HepG2 (cell line): ENCODE measurements around the gene CHMP1A. TPM values are rescaled to one million over a fixed set of nuclear protein-coding genes. Genes with fewer than 3 reads are reported as not detected.

ENCODE experiments used
- GRHL1 ChIP-seq: sonication (generic); formaldehyde crosslinking; conservative IDR thresholded peaks from 2 replicates; pipeline ENCODE4 v1.8.0; 2022; ENCODE audit warnings: missing genetic modification reagents
- KLF11 ChIP-seq: IDR thresholded peaks from 2 replicates; pipeline ENCODE4 v1.6.1; 2016; ENCODE audit warnings: missing compliant biosample characterization
- KMT2A ChIP-seq: sonication (generic); formaldehyde crosslinking; IDR thresholded peaks from 2 replicates; pipeline ENCODE4 v1.4.0; 2020; ENCODE audit warnings: missing genetic modification reagents
- ZNF468 ChIP-seq: sonication (generic); formaldehyde crosslinking; IDR thresholded peaks from 2 replicates; pipeline ENCODE4 v1.8.0; 2022; ENCODE audit warnings: mild to moderate bottlenecking, moderate library complexity, missing genetic modification reagents
- polyA plus RNA-seq, 8 experiments: library from polyadenylated mRNA; depleted of rRNA in 3 of 8; stranded (reverse) in 7 of 8; unstranded in 1 of 8; fragments of >200 nt; fragmentation: Illumina TruSeq in 4 of 8; extraction: Trizol in 4 of 8; gene quantifications; 2 replicates each; pipeline versions ENCODE4 v1.2.1 to v1.2.3, GENCODE V29; 2011 to 2016; ENCODE audit warnings: low read depth in 4 of 8, missing spikeins in 1 of 8, mixed read lengths in 1 of 8; ENCODE audit not compliant: insufficient read depth in 1 of 8
- total RNA-seq, 5 experiments: library from RNA; depleted of rRNA; stranded (reverse); fragments of >200 nt; fragmentation: Illumina TruSeq; extraction: Trizol; gene quantifications; 2 replicates each; pipeline ENCODE4 v1.2.3, GENCODE V29; 2016; ENCODE audit warnings: low read depth in 1 of 5
- TF ChIP-seq, protein P1 (sequence below), 2 experiments: sonication (generic) in 1 of 2; formaldehyde crosslinking in 1 of 2; IDR thresholded peaks; 2 replicates each; pipeline versions ENCODE4 v1.4.0 to v1.6.1; 2016 to 2020; ENCODE audit warnings: borderline replicate concordance in 1 of 2, low read depth in 1 of 2, mild to moderate bottlenecking in 1 of 2, missing genetic modification reagents in 1 of 2
- TF ChIP-seq, protein P2 (sequence below): sonication (generic); formaldehyde crosslinking; IDR thresholded peaks from 2 replicates; pipeline ENCODE4 v1.5.0; 2020; ENCODE audit warnings: mild to moderate bottlenecking, missing genetic modification reagents, borderline replicate concordance

Gene CHMP1A
- total and polyA plus RNA-seq, 2 of the 13 experiments (the other 11 are each of a cell fraction or from before 2014, with no cell fraction given), result 69.4 to 73.3 TPM

DNA sequence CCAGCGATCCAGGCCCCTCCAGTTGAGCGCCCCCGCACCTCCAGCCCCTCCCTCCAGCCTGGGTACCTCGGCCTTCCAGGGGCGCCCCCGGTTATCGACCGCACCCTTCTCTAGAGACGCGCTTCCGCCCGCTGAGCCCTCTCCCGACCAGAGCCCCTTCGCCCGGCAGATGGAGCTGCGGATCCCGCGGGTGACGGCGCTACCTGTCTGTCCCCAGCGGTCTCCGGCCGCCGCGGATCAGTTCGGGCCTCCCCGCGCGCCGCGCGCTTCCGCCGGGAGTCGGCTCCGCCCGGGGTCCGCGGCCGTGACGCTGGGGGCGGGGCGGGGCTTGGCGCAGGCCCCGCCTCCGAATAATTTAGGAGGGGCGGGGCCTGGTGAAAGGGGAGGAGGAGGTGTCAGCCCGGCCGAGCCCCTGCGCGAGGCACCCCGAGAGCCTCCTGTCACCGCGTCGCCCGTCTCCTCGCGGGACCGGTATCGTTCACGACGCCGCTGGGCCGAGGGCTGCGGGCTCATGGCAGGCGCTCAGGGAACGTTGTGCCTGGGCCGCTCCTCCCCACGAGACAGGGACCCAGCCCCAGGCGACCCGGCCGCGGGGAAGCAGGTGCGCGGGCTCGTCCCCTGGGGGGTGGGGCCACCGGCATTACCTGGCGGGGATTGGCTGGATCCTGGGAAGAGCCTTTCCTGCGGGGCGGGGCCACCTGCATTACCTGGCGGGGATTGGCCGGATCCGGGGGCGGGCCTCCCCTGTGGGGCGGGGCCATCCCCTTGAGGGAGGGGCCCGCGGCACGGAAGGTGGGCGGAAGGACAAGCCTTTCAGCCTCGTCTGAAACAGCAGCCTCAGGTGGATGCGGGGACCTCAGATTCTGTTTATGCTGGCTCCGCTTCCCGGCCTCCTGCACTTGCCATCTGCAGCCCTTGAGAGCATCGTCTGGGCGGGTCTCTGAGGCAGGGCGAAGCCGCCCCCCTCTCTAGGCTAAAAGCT is 44.2 kb upstream of the CHMP1A start, which contains the start of gene SPATA2L (continued):
- TF ChIP-seq, protein P1, sequence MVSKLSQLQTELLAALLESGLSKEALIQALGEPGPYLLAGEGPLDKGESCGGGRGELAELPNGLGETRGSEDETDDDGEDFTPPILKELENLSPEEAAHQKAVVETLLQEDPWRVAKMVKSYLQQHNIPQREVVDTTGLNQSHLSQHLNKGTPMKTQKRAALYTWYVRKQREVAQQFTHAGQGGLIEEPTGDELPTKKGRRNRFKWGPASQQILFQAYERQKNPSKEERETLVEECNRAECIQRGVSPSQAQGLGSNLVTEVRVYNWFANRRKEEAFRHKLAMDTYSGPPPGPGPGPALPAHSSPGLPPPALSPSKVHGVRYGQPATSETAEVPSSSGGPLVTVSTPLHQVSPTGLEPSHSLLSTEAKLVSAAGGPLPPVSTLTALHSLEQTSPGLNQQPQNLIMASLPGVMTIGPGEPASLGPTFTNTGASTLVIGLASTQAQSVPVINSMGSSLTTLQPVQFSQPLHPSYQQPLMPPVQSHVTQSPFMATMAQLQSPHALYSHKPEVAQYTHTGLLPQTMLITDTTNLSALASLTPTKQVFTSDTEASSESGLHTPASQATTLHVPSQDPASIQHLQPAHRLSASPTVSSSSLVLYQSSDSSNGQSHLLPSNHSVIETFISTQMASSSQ (IDR thresholded peaks at IDR 0.05; ENCODE audit: low read depth), result no peak
- TF ChIP-seq, protein P1 (CRISPR knock-in tag; IDR thresholded peaks at IDR 0.05; ENCODE audit: borderline replicate concordance), result peak; percentile 72; the same call in 1 of the 2 replicates
- TF ChIP-seq, protein P2, sequence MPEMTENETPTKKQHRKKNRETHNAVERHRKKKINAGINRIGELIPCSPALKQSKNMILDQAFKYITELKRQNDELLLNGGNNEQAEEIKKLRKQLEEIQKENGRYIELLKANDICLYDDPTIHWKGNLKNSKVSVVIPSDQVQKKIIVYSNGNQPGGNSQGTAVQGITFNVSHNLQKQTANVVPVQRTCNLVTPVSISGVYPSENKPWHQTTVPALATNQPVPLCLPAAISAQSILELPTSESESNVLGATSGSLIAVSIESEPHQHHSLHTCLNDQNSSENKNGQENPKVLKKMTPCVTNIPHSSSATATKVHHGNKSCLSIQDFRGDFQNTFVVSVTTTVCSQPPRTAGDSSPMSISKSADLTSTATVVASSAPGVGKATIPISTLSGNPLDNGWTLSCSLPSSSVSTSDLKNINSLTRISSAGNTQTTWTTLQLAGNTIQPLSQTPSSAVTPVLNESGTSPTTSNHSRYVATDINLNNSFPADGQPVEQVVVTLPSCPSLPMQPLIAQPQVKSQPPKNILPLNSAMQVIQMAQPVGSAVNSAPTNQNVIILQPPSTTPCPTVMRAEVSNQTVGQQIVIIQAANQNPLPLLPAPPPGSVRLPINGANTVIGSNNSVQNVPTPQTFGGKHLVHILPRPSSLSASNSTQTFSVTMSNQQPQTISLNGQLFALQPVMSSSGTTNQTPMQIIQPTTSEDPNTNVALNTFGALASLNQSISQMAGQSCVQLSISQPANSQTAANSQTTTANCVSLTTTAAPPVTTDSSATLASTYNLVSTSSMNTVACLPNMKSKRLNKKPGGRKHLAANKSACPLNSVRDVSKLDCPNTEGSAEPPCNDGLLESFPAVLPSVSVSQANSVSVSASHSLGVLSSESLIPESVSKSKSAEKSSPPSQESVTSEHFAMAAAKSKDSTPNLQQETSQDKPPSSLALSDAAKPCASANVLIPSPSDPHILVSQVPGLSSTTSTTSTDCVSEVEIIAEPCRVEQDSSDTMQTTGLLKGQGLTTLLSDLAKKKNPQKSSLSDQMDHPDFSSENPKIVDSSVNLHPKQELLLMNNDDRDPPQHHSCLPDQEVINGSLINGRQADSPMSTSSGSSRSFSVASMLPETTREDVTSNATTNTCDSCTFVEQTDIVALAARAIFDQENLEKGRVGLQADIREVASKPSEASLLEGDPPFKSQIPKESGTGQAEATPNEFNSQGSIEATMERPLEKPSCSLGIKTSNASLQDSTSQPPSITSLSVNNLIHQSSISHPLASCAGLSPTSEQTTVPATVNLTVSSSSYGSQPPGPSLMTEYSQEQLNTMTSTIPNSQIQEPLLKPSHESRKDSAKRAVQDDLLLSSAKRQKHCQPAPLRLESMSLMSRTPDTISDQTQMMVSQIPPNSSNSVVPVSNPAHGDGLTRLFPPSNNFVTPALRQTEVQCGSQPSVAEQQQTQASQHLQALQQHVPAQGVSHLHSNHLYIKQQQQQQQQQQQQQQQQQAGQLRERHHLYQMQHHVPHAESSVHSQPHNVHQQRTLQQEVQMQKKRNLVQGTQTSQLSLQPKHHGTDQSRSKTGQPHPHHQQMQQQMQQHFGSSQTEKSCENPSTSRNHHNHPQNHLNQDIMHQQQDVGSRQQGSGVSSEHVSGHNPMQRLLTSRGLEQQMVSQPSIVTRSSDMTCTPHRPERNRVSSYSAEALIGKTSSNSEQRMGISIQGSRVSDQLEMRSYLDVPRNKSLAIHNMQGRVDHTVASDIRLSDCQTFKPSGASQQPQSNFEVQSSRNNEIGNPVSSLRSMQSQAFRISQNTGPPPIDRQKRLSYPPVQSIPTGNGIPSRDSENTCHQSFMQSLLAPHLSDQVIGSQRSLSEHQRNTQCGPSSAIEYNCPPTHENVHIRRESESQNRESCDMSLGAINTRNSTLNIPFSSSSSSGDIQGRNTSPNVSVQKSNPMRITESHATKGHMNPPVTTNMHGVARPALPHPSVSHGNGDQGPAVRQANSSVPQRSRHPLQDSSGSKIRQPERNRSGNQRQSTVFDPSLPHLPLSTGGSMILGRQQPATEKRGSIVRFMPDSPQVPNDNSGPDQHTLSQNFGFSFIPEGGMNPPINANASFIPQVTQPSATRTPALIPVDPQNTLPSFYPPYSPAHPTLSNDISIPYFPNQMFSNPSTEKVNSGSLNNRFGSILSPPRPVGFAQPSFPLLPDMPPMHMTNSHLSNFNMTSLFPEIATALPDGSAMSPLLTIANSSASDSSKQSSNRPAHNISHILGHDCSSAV, result 0 out of 2 replicates have a peak, but pooled peaks have one; percentile 39
- TF ChIP-seq KLF11 (peak; percentile 70; the same call in 1 of the 2 replicates), ZNF468 (CRISPR knock-in tag) (no peak), KMT2A (CRISPR knock-in tag) (0 out of 2 replicates have a peak, but pooled peaks have one; percentile 68), GRHL1 (CRISPR knock-in tag) (no peak)
